OCI-LY1 (cell line): ENCODE data around the gene CMTM4.

Experiments
- CTCF ChIP-seq: fragments of 200-600 bp; sonication (generic), shearing (Covaris generic); IDR thresholded peaks from 2 replicates; pipeline ENCODE4 v1.5.1; 2017; ENCODE audit warnings: mild to moderate bottlenecking, antibody characterized with exemption, low read length, moderate library complexity, mixed read lengths
- EZH2 ChIP-seq: fragments of 200-600 bp; sonication (generic), shearing (Covaris generic); IDR thresholded peaks from 2 replicates; pipeline ENCODE4 v1.8.0; 2017; ENCODE audit warnings: borderline replicate concordance, mixed run types, mild to moderate bottlenecking, antibody characterized with exemption, low read length, moderate library complexity, mixed read lengths

DNA sequence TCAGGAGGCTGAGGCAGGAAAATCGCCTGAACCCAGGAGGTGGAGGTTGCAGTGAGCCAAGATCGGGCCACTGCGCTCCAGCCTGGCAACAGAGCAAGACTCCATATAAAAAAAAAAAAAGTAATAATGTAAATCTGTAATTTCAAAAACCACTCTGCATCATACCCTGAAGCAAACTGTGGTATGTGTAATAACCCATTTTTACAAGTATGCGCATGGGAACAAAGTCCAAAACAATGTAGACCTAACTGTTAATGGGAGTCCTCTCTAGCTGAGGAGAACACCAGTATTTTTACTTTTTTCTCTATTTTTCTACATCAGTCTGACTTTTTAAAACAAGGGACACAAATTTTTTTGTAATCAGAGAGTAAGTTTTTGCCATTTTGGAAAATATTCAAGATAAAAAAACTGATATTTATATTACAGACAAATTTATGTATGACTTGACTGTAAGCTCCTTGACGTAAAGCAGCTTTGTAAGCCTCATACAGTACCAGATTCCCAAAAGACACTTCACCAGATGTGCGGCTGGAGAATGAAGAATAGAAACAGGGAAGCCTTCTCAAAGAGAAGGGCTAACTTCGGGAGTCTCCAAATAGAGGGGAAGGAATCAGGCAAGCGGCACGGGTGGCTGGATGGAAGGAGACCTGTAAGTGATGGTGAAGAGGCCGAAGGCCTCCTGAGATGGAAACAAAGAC lies 25.7 kb downstream of the CMTM4 start:
- TF ChIP-seq CTCF (no peak), EZH2 (no peak)
